Fibroblast of lung (primary cell): Measurements from ENCODE around the gene KIAA0232. TPM values are rescaled to one million over a fixed set of nuclear protein-coding genes. Genes with fewer than 3 reads are reported as not detected.

Source experiments
- DNase-seq, 2 donors: peaks; one replicate each; pipeline versions ENCODE4 v3.0.0 to v3.0.0-alpha.2; 2010; ENCODE audit warnings: low read depth in 2 of 2
- H2AFZ ChIP-seq: 2 replicates; pipeline ENCODE4 v1.5.1; 2012; ENCODE audit warnings: low read length, control low read depth, inconsistent platforms
- H3K27ac ChIP-seq: 2 replicates; pipeline ENCODE4 v1.5.1; 2011; ENCODE audit warnings: low read length, control low read depth; ENCODE audit not compliant: insufficient read depth
- H3K27me3 ChIP-seq: 2 replicates; pipeline ENCODE4 v1.5.1; 2011; ENCODE audit warnings: mild to moderate bottlenecking, low read length; ENCODE audit not compliant: control insufficient read depth, insufficient read depth
- H3K36me3 ChIP-seq: 2 replicates; pipeline ENCODE4 v1.5.1; 2011; ENCODE audit warnings: low read length; ENCODE audit not compliant: control insufficient read depth, insufficient read depth
- H3K4me1 ChIP-seq: 2 replicates; pipeline ENCODE4 v1.5.1; 2011; ENCODE audit warnings: low read length; ENCODE audit not compliant: control insufficient read depth, insufficient read depth; ENCODE audit errors: extremely low read depth
- H3K4me2 ChIP-seq: 2 replicates; pipeline ENCODE4 v1.5.1; 2011; ENCODE audit warnings: low read length, control low read depth; ENCODE audit not compliant: insufficient read depth; ENCODE audit errors: extremely low read depth
- H3K4me3 ChIP-seq, 4 experiments: fragments of 200-600 bp in 1 of 4; sonication (generic) in 1 of 4; replicated peaks in 1 of 4; 2 replicates each; pipeline ENCODE4 v1.5.1; 2011 to 2016; ENCODE audit warnings: low read length in 4 of 4, low read depth in 3 of 4, mild to moderate bottlenecking in 3 of 4, control low read depth in 2 of 4, inconsistent platforms in 1 of 4, mixed read lengths in 1 of 4; ENCODE audit not compliant: insufficient read depth in 1 of 4; ENCODE audit errors: control extremely low read depth in 1 of 4
- H3K79me2 ChIP-seq: 2 replicates; pipeline ENCODE4 v1.5.1; 2012; ENCODE audit warnings: mild to moderate bottlenecking, low read length, inconsistent platforms; ENCODE audit not compliant: control insufficient read depth, insufficient read depth
- H3K9ac ChIP-seq: 2 replicates; pipeline ENCODE4 v1.5.1; 2011; ENCODE audit warnings: mild to moderate bottlenecking, low read length, control low read depth; ENCODE audit not compliant: insufficient read depth
- H3K9me3 ChIP-seq: 2 replicates; pipeline ENCODE4 v1.5.1; 2012; ENCODE audit warnings: low read depth, low read length; ENCODE audit not compliant: control insufficient read depth, insufficient read depth
- H4K20me1 ChIP-seq: 2 replicates; pipeline ENCODE4 v1.5.1; 2011; ENCODE audit warnings: low read length; ENCODE audit not compliant: control insufficient read depth, insufficient read depth; ENCODE audit errors: extremely low read depth
- CTCF ChIP-seq, 2 donors: IDR thresholded peaks in 1 of 2; conservative IDR thresholded peaks in 1 of 2; 1 replicate in 1 of 2; 2 replicates in 1 of 2; pipeline ENCODE4 v1.5.1; 2011 to 2012; ENCODE audit warnings: low read length in 2 of 2, control low read depth in 1 of 2, inconsistent platforms in 1 of 2, low read depth in 1 of 2, mild to moderate bottlenecking in 1 of 2
- EZH2 ChIP-seq: IDR thresholded peaks from 2 replicates; pipeline ENCODE4 v1.5.1; 2012; ENCODE audit warnings: low read length, control low read depth, mild to moderate bottlenecking; ENCODE audit errors: missing control alignments
- polyA plus RNA-seq, 2 donors: library from polyadenylated mRNA; depleted of rRNA in 1 of 2; stranded (reverse) in 1 of 2; unstranded in 1 of 2; fragments of >200 nt; gene quantifications; 2 replicates each; pipeline ENCODE4 v1.2.1, GENCODE V29; 2011 to 2012; ENCODE audit warnings: missing spikeins in 1 of 2
- total RNA-seq: library from RNA; depleted of rRNA; stranded (reverse); fragments of >200 nt; gene quantifications from 2 replicates; pipeline ENCODE4 v1.2.1, GENCODE V29; 2014

The KIAA0232 gene
- total and polyA plus RNA-seq, 2 donors (not counting 1 experiment from before 2014, with no cell fraction given), result 18.0 to 18.8 TPM

- Histone ChIP-seq H3K9ac (no peak overlapping the region), H3K27me3 (no peaks in the 10 kb centered on the region), H3K79me2 (no peaks in the 10 kb centered on the region), H3K4me3 (no peak overlapping the region), H3K27ac (no peak overlapping the region), H2AFZ (no peak overlapping the region), H3K4me1 (peaks cover 2% of the 10 kb centered on the region), H4K20me1 (no peaks in the 10 kb centered on the region), H3K36me3 (peaks cover 3% of the 10 kb centered on the region), H3K4me2 (no peak overlapping the region), H3K9me3 (no peaks in the 10 kb centered on the region)
- DNase-seq, result no peak
- TF ChIP-seq CTCF (conservative IDR thresholded peaks at IDR 0.05 in 1 of 2, IDR thresholded peaks at IDR 0.05 in 1 of 2; ENCODE audit: low read depth in 1 of 2, low read length in 2 of 2) (no peak), EZH2 (no peak)
These were observed 143.6 kb downstream of the KIAA0232 start for GRCh38 chr4:6926081-6926480.

GRCh38 chr4:6926681-6927478, 144.4 kb downstream of the KIAA0232 start:
- TF ChIP-seq EZH2 (no peak), CTCF (conservative IDR thresholded peaks at IDR 0.05 in 1 of 2, IDR thresholded peaks at IDR 0.05 in 1 of 2; ENCODE audit: low read depth in 1 of 2, low read length in 2 of 2) (no peak)
- Histone ChIP-seq H3K27ac (no peak overlapping the region), H3K36me3 (peaks cover 3% of the 10 kb centered on the region), H3K4me3 (no peak overlapping the region), H4K20me1 (no peaks in the 10 kb centered on the region), H3K79me2 (no peaks in the 10 kb centered on the region), H3K4me2 (peak overlapping the region; percentile 23), H3K9me3 (no peaks in the 10 kb centered on the region), H3K9ac (no peak overlapping the region), H2AFZ (peak overlapping the region; percentile 36), H3K4me1 (peaks cover 2% of the 10 kb centered on the region), H3K27me3 (no peaks in the 10 kb centered on the region)
- DNase-seq, result peak; percentile 66 to 76

GRCh38 chr4:6928081-6928480, 145.6 kb downstream of the KIAA0232 start:
- Histone ChIP-seq H3K27ac (no peak overlapping the region), H3K4me2 (no peak overlapping the region), H2AFZ (no peak overlapping the region), H3K79me2 (no peaks in the 10 kb centered on the region), H3K4me3 (no peak overlapping the region), H3K36me3 (peaks cover 3% of the 10 kb centered on the region), H3K9me3 (no peaks in the 10 kb centered on the region), H3K9ac (no peak overlapping the region), H3K27me3 (no peaks in the 10 kb centered on the region), H3K4me1 (peaks cover 2% of the 10 kb centered on the region), H4K20me1 (no peaks in the 10 kb centered on the region)
- no peak for DNase-seq
- TF ChIP-seq CTCF (conservative IDR thresholded peaks at IDR 0.05 in 1 of 2, IDR thresholded peaks at IDR 0.05 in 1 of 2; ENCODE audit: low read depth in 1 of 2, low read length in 2 of 2), result no peak
- TF ChIP-seq EZH2, result no peak
